ENCODE results near the gene OXLD1. TPM values are rescaled to one million over a fixed set of nuclear protein-coding genes. Genes with fewer than 3 reads are reported as not detected.
A peak's percentile ranks its signal among the peaks of the same experiment; 100 is the strongest.

The OXLD1 gene
- polyA plus RNA-seq, 2 donors, result 38.1 to 46.1 TPM

GRCh38 chr17:81659038-81659437, 7.4 kb downstream of the OXLD1 start:
- no peaks in the 10 kb centered on the region for H3K9me3 ChIP-seq (ENCODE audit: control insufficient read depth in 2 of 2, insufficient read depth in 1 of 2, low read depth in 1 of 2, low read length in 1 of 2)
- peak overlapping the region; percentile 48 to 64 for H3K27ac ChIP-seq (ENCODE audit: low read depth in 2 of 2, low read length in 1 of 2)
- no peak overlapping the region for H3K4me3 ChIP-seq (ENCODE audit: low read depth in 1 of 2, low read length in 2 of 2)
- H3K4me1 ChIP-seq (ENCODE audit: control insufficient read depth in 2 of 2, insufficient read depth in 2 of 2, low read length in 1 of 2), result no peaks in the 10 kb centered on the region
- peaks cover 0 to 2% of the 10 kb centered on the region in 2 donors for H3K27me3 ChIP-seq (ENCODE audit: control insufficient read depth in 1 of 2, insufficient read depth in 2 of 2, low read length in 2 of 2)
- H3K36me3 ChIP-seq (ENCODE audit: control insufficient read depth in 2 of 2, insufficient read depth in 2 of 2, low read length in 1 of 2), result no peaks in the 10 kb centered on the region
- WGBS, 2 donors, result 63 to 67% methylated on average over 5 of the region's 5 CpGs

- no peak overlapping the region for H3K27ac ChIP-seq (ENCODE audit: low read depth in 2 of 2, low read length in 1 of 2)
- WGBS, 2 donors, result 53 to 81% methylated on average over 4 of the region's 4 CpGs
- no peak overlapping the region for H3K4me3 ChIP-seq (ENCODE audit: low read depth in 1 of 2, low read length in 2 of 2)
- H3K27me3 ChIP-seq (ENCODE audit: control insufficient read depth in 1 of 2, insufficient read depth in 2 of 2, low read length in 2 of 2), result peaks cover 0 to 2% of the 10 kb centered on the region in 2 donors
- no peaks in the 10 kb centered on the region for H3K36me3 ChIP-seq (ENCODE audit: control insufficient read depth in 2 of 2, insufficient read depth in 2 of 2, low read length in 1 of 2)
- H3K9me3 ChIP-seq (ENCODE audit: control insufficient read depth in 2 of 2, insufficient read depth in 1 of 2, low read depth in 1 of 2, low read length in 1 of 2), result no peaks in the 10 kb centered on the region
- H3K4me1 ChIP-seq (ENCODE audit: control insufficient read depth in 2 of 2, insufficient read depth in 2 of 2, low read length in 1 of 2), result no peaks in the 10 kb centered on the region
These were observed 9.6 kb downstream of the OXLD1 start for GRCh38 chr17:81656835-81657234.

- no peak within 1 kb of the TSS for H3K27ac ChIP-seq (ENCODE audit: low read depth in 2 of 2, low read length in 1 of 2)
- H3K9me3 ChIP-seq (ENCODE audit: control insufficient read depth in 2 of 2, insufficient read depth in 1 of 2, low read depth in 1 of 2, low read length in 1 of 2), result no peaks in the 10 kb centered on the region
- H3K4me1 ChIP-seq (ENCODE audit: control insufficient read depth in 2 of 2, insufficient read depth in 2 of 2, low read length in 1 of 2), result no peaks in the 10 kb centered on the region
- 82 to 84% methylated on average over 15 of the region's 15 CpGs for WGBS, 2 donors
- no peak within 1 kb of the TSS for H3K4me3 ChIP-seq (ENCODE audit: low read depth in 1 of 2, low read length in 2 of 2)
- H3K27me3 ChIP-seq (ENCODE audit: control insufficient read depth in 1 of 2, insufficient read depth in 2 of 2, low read length in 2 of 2), result peaks cover 0 to 2% of the 10 kb centered on the region in 2 donors
- no peaks in the 10 kb centered on the region for H3K36me3 ChIP-seq (ENCODE audit: control insufficient read depth in 2 of 2, insufficient read depth in 2 of 2, low read length in 1 of 2)
These were observed 10.2 kb downstream of the OXLD1 start, which contains the start of gene PDE6G for GRCh38 chr17:81656118-81656743. Gene PDE6G, minus strand, starts transcription at chr17:81656542. Its CDS starts 3,237 bp downstream, at chr17:81653305.

- Histone ChIP-seq H3K4me1 (ENCODE audit: control insufficient read depth in 2 of 2, insufficient read depth in 2 of 2, low read length in 1 of 2) (no peaks in the 10 kb centered on the region), H3K9me3 (ENCODE audit: control insufficient read depth in 2 of 2, insufficient read depth in 1 of 2, low read depth in 1 of 2, low read length in 1 of 2) (no peaks in the 10 kb centered on the region), H3K4me3 (ENCODE audit: low read depth in 1 of 2, low read length in 2 of 2) (no peak overlapping the region), H3K36me3 (ENCODE audit: control insufficient read depth in 2 of 2, insufficient read depth in 2 of 2, low read length in 1 of 2) (no peaks in the 10 kb centered on the region), H3K27ac (ENCODE audit: low read depth in 2 of 2, low read length in 1 of 2) (no peak overlapping the region), H3K27me3 (ENCODE audit: control insufficient read depth in 1 of 2, insufficient read depth in 2 of 2, low read length in 2 of 2) (peaks cover 0 to 2% of the 10 kb centered on the region in 2 donors)
- WGBS, 2 donors, result 71 to 77% methylated on average over 16 to 18 of the region's 18 CpGs
These were observed 10.9 kb downstream of the OXLD1 start for GRCh38 chr17:81655378-81656117.

- peaks cover 0 to 7% of the 10 kb centered on the region in 2 donors for H3K9me3 ChIP-seq (ENCODE audit: control insufficient read depth in 2 of 2, insufficient read depth in 1 of 2, low read depth in 1 of 2, low read length in 1 of 2)
- H3K27me3 ChIP-seq (ENCODE audit: control insufficient read depth in 1 of 2, insufficient read depth in 2 of 2, low read length in 2 of 2), result peaks cover 0 to 10% of the 10 kb centered on the region in 2 donors
- WGBS, 2 donors, result 28 to 38% methylated on average over 27 of the region's 27 CpGs
- H3K27ac ChIP-seq (ENCODE audit: low read depth in 2 of 2, low read length in 1 of 2), result no peak overlapping the region
- no peak overlapping the region for H3K4me3 ChIP-seq (ENCODE audit: low read depth in 1 of 2, low read length in 2 of 2)
- H3K4me1 ChIP-seq (ENCODE audit: control insufficient read depth in 2 of 2, insufficient read depth in 2 of 2, low read length in 1 of 2), result peaks cover 0 to under 1% of the 10 kb centered on the region in 2 donors
- H3K36me3 ChIP-seq (ENCODE audit: control insufficient read depth in 2 of 2, insufficient read depth in 2 of 2, low read length in 1 of 2), result no peaks in the 10 kb centered on the region
These were observed 13.3 kb downstream of the OXLD1 start for GRCh38 chr17:81652906-81653771.

GRCh38 chr17:81651692-81652091, 14.7 kb downstream of the OXLD1 start:
- no peak overlapping the region for H3K4me3 ChIP-seq (ENCODE audit: low read depth in 1 of 2, low read length in 2 of 2)
- H3K27me3 ChIP-seq (ENCODE audit: control insufficient read depth in 1 of 2, insufficient read depth in 2 of 2, low read length in 2 of 2), result peaks cover 0 to 15% of the 10 kb centered on the region in 2 donors
- 69 to 72% methylated on average over 10 of the region's 10 CpGs for WGBS, 2 donors
- peaks cover 0 to 10% of the 10 kb centered on the region in 2 donors for H3K9me3 ChIP-seq (ENCODE audit: control insufficient read depth in 2 of 2, insufficient read depth in 1 of 2, low read depth in 1 of 2, low read length in 1 of 2)
- no peaks in the 10 kb centered on the region for H3K36me3 ChIP-seq (ENCODE audit: control insufficient read depth in 2 of 2, insufficient read depth in 2 of 2, low read length in 1 of 2)
- H3K4me1 ChIP-seq (ENCODE audit: control insufficient read depth in 2 of 2, insufficient read depth in 2 of 2, low read length in 1 of 2), result peaks cover 3 to 4% of the 10 kb centered on the region in 2 donors
- H3K27ac ChIP-seq (ENCODE audit: low read depth in 2 of 2, low read length in 1 of 2), result no peak overlapping the region

GRCh38 chr17:81650951-81651350, 15.5 kb downstream of the OXLD1 start:
- WGBS, 2 donors, result 67 to 72% methylated on average over 9 of the region's 9 CpGs
- Histone ChIP-seq H3K4me3 (ENCODE audit: low read depth in 1 of 2, low read length in 2 of 2) (no peak overlapping the region), H3K4me1 (ENCODE audit: control insufficient read depth in 2 of 2, insufficient read depth in 2 of 2, low read length in 1 of 2) (peaks cover 3 to 4% of the 10 kb centered on the region in 2 donors), H3K27ac (ENCODE audit: low read depth in 2 of 2, low read length in 1 of 2) (no peak overlapping the region), H3K9me3 (ENCODE audit: control insufficient read depth in 2 of 2, insufficient read depth in 1 of 2, low read depth in 1 of 2, low read length in 1 of 2) (peaks cover 0 to 10% of the 10 kb centered on the region in 2 donors), H3K36me3 (ENCODE audit: control insufficient read depth in 2 of 2, insufficient read depth in 2 of 2, low read length in 1 of 2) (no peaks in the 10 kb centered on the region), H3K27me3 (ENCODE audit: control insufficient read depth in 1 of 2, insufficient read depth in 2 of 2, low read length in 2 of 2) (peaks cover 0 to 15% of the 10 kb centered on the region in 2 donors)

- Histone ChIP-seq H3K27ac (ENCODE audit: low read depth in 2 of 2, low read length in 1 of 2) (no peak overlapping the region), H3K4me3 (ENCODE audit: low read depth in 1 of 2, low read length in 2 of 2) (no peak overlapping the region), H3K36me3 (ENCODE audit: control insufficient read depth in 2 of 2, insufficient read depth in 2 of 2, low read length in 1 of 2) (no peaks in the 10 kb centered on the region), H3K4me1 (ENCODE audit: control insufficient read depth in 2 of 2, insufficient read depth in 2 of 2, low read length in 1 of 2) (peaks cover 3 to 4% of the 10 kb centered on the region in 2 donors), H3K27me3 (ENCODE audit: control insufficient read depth in 1 of 2, insufficient read depth in 2 of 2, low read length in 2 of 2) (peaks cover 0 to 12% of the 10 kb centered on the region in 2 donors), H3K9me3 (ENCODE audit: control insufficient read depth in 2 of 2, insufficient read depth in 1 of 2, low read depth in 1 of 2, low read length in 1 of 2) (peaks cover 0 to 10% of the 10 kb centered on the region in 2 donors)
- WGBS, 2 donors, result 64 to 72% methylated on average over 14 of the region's 14 CpGs
These were observed 17.7 kb downstream of the OXLD1 start for GRCh38 chr17:81648707-81649085.

- H3K4me3 ChIP-seq (ENCODE audit: low read depth in 1 of 2, low read length in 2 of 2), result no peak overlapping the region
- no peak overlapping the region for H3K27ac ChIP-seq (ENCODE audit: low read depth in 2 of 2, low read length in 1 of 2)
- H3K4me1 ChIP-seq (ENCODE audit: control insufficient read depth in 2 of 2, insufficient read depth in 2 of 2, low read length in 1 of 2), result peaks cover 3 to 4% of the 10 kb centered on the region in 2 donors
- no peaks in the 10 kb centered on the region for H3K36me3 ChIP-seq (ENCODE audit: control insufficient read depth in 2 of 2, insufficient read depth in 2 of 2, low read length in 1 of 2)
- WGBS, 2 donors, result 11 to 12% methylated on average over 66 to 78 of the region's 78 CpGs
- peaks cover 0 to 12% of the 10 kb centered on the region in 2 donors for H3K27me3 ChIP-seq (ENCODE audit: control insufficient read depth in 1 of 2, insufficient read depth in 2 of 2, low read length in 2 of 2)
- peaks cover 0 to 10% of the 10 kb centered on the region in 2 donors for H3K9me3 ChIP-seq (ENCODE audit: control insufficient read depth in 2 of 2, insufficient read depth in 1 of 2, low read depth in 1 of 2, low read length in 1 of 2)
These were observed 18.2 kb downstream of the OXLD1 start for GRCh38 chr17:81648013-81648706.

Data from esophagus (tissue), 2 donors.